Suprapubic skin (tissue), 4 donors: ENCODE measurements around the gene WNT9A. TPM values are rescaled to one million over a fixed set of nuclear protein-coding genes. Genes with fewer than 3 reads are reported as not detected.

ENCODE experiments used
- DNase-seq, 2 donors: peaks; one replicate each; pipeline ENCODE4 v3.0.0-alpha.2; 2019; ENCODE audit warnings: low spot score in 2 of 2
- H3K27ac ChIP-seq: fragments of 200-600 bp; sonication (generic); one replicate; pipeline ENCODE4 v1.5.1; 2019
- H3K27me3 ChIP-seq: fragments of 200-600 bp; sonication (generic); one replicate; pipeline ENCODE4 v1.5.1; 2019
- H3K36me3 ChIP-seq: fragments of 200-600 bp; sonication (generic); one replicate; pipeline ENCODE4 v1.5.1; 2019
- H3K4me1 ChIP-seq: fragments of 200-600 bp; sonication (generic); one replicate; pipeline ENCODE4 v1.5.1; 2019
- H3K4me3 ChIP-seq: fragments of 200-600 bp; sonication (generic); one replicate; pipeline ENCODE4 v1.5.1; 2019; ENCODE audit warnings: mild to moderate bottlenecking
- H3K9me3 ChIP-seq: fragments of 200-600 bp; sonication (generic); one replicate; pipeline ENCODE4 v1.5.1; 2019
- CTCF ChIP-seq, 2 donors: fragments of 200-600 bp in 1 of 2; fragments of 450-650 bp in 1 of 2; sonication (generic) in 1 of 2; IDR thresholded peaks; one replicate each; pipeline ENCODE4 v1.5.1; 2016 to 2019; ENCODE audit warnings: antibody characterized with exemption in 2 of 2, mild to moderate bottlenecking in 1 of 2, moderate library complexity in 1 of 2
- EP300 ChIP-seq: sonication (generic); formaldehyde crosslinking; IDR thresholded peaks from one replicate; pipeline ENCODE4 v1.6.1; 2017; ENCODE audit warnings: antibody characterized with exemption
- POLR2A ChIP-seq, 2 donors: fragments of 450-650 bp; IDR thresholded peaks; one replicate each; pipeline ENCODE4 v1.6.1; 2017; ENCODE audit warnings: antibody characterized with exemption in 2 of 2, mild to moderate bottlenecking in 2 of 2, moderate library complexity in 2 of 2
- POLR2AphosphoS5 ChIP-seq, 3 donors: sonication (generic); formaldehyde crosslinking; IDR thresholded peaks; one replicate each; pipeline ENCODE4 v1.6.1; 2017; ENCODE audit warnings: antibody characterized with exemption in 3 of 3
- WGBS: methylation state at CpG from one replicate; pipeline ENCODE4 v1.1.5; 2018; 5-methylcytosine and 5-hydroxymethylcytosine counted together
- total RNA-seq, 4 donors: library from RNA; depleted of rRNA; stranded (reverse); fragments of >200 nt; gene quantifications; one replicate each; pipeline ENCODE4 v1.1.0, GENCODE V29; 2016

The WNT9A gene
- total RNA-seq, 4 donors from 2014 or later = 0.85 to 2.6 (median 1.1) TPM

- Histone ChIP-seq H3K27ac (no peak overlapping the region), H3K36me3 (peaks cover 6% of the 10 kb centered on the region), H3K4me1 (no peaks in the 10 kb centered on the region), H3K27me3 (no peaks in the 10 kb centered on the region), H3K9me3 (no peaks in the 10 kb centered on the region), H3K4me3 (no peak overlapping the region)
- WGBS = 79% methylated on average over 6 of the region's 24 CpGs
- DNase-seq = no peak
- TF ChIP-seq POLR2A (IDR thresholded peaks at IDR 0.05) (no peak), POLR2AphosphoS5 (IDR thresholded peaks at IDR 0.05) (no peak), EP300 (no peak), CTCF (IDR thresholded peaks at IDR 0.05) (no peak)
Measured at GRCh38 chr1:227924168-227924832, 23.4 kb downstream of the WNT9A start.

- no peak for DNase-seq
- no peaks in the 10 kb centered on the region for H3K4me1 ChIP-seq
- peaks cover 6% of the 10 kb centered on the region for H3K36me3 ChIP-seq
- H3K27ac ChIP-seq = no peak overlapping the region
- TF ChIP-seq POLR2A (IDR thresholded peaks at IDR 0.05) (no peak), EP300 (no peak), CTCF (IDR thresholded peaks at IDR 0.05) (no peak), POLR2AphosphoS5 (IDR thresholded peaks at IDR 0.05) (no peak)
- 87% methylated on average over 10 of the region's 18 CpGs for WGBS
- no peaks in the 10 kb centered on the region for H3K27me3 ChIP-seq
- H3K9me3 ChIP-seq = no peaks in the 10 kb centered on the region
- H3K4me3 ChIP-seq = no peak overlapping the region
Measured at GRCh38 chr1:227923353-227924167, 24.2 kb downstream of the WNT9A start.

- no peak overlapping the region for H3K27ac ChIP-seq
- DNase-seq = no peak
- no peaks in the 10 kb centered on the region for H3K9me3 ChIP-seq
- 89% methylated on average over 16 of the region's 18 CpGs for WGBS
- no peaks in the 10 kb centered on the region for H3K27me3 ChIP-seq
- H3K36me3 ChIP-seq = peaks cover 6% of the 10 kb centered on the region
- TF ChIP-seq POLR2A (IDR thresholded peaks at IDR 0.05) = no peak
- TF ChIP-seq EP300 = no peak
- TF ChIP-seq POLR2AphosphoS5 (IDR thresholded peaks at IDR 0.05) = no peak
- TF ChIP-seq CTCF (IDR thresholded peaks at IDR 0.05) = no peak
- H3K4me1 ChIP-seq = no peaks in the 10 kb centered on the region
- no peak overlapping the region for H3K4me3 ChIP-seq
Measured at GRCh38 chr1:227922501-227923352, 25.0 kb downstream of the WNT9A start.

- Histone ChIP-seq H3K27me3 (no peaks in the 10 kb centered on the region), H3K36me3 (peaks cover 6% of the 10 kb centered on the region), H3K4me1 (no peaks in the 10 kb centered on the region), H3K27ac (no peak overlapping the region), H3K4me3 (no peak overlapping the region), H3K9me3 (no peaks in the 10 kb centered on the region)
- TF ChIP-seq POLR2A (IDR thresholded peaks at IDR 0.05) = no peak
- TF ChIP-seq CTCF (IDR thresholded peaks at IDR 0.05) = no peak
- no peak for TF ChIP-seq POLR2AphosphoS5 (IDR thresholded peaks at IDR 0.05)
- no peak for TF ChIP-seq EP300
- 88% methylated on average over 4 of the region's 35 CpGs for WGBS
- no peak for DNase-seq
Measured at GRCh38 chr1:227921461-227922185, 26.1 kb downstream of the WNT9A start.
